ENCODE measurements around the gene CD276.

CD276 gene

DNA sequence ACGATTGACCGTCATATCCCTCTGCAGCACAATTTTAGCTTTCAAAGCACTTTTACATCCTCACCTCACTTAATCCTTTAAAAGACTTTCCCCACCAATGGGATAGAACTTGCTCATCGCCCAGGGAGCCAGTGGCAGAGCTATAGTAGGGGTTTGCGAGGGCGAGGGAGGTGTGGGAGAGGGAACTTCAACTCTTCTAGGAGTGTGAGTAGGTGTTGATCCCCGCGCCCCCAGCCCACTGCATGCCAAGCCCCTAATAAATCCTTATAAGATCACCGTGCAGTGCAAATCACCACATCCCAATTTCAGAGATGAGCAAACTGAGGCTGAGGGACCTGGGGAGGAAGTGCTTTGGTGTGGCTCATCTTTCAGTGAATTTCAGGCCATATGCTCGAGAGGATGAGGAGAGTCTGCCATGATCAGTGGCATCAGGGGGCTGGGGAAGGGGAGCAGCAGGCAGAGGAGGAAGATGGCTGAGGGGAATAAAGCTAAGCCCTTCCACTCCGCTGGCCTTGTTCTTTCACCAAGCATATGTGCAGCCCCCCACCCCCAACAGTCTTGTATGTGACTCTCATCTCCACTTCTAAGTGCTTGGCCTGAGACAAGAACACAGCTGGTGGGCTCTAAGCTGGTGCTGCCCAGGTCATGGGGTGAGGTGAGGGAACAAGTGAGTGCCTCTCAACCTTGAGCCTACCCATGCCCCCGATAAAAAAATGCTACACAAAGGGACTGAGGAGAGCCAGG lies 63.8 kb downstream of the CD276 start:
- no peak for DNase-seq (ENCODE audit: low read depth in 3 of 3)

DNA sequence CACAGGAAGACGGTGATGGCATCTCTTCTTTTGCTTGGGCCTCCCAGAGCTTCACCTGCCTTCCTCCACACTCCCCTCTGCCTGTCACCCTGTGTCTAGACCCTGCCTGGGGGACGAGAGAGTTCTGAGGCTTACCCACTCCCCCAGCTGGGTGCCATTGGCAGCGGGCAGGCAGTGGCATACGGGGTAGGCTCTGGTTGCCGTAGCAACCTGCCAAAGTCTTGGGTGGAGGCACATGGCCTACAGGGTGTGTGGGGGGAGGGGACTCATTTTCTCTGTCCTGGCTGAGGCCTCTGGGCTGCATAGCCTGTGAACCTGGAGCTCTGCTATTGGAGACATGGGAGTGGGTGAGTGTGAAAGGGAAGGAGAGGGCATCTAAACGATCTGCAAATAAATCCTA lies 64.5 kb downstream of the CD276 start:
- DNase-seq (ENCODE audit: low read depth in 3 of 3): no peak

DNA sequence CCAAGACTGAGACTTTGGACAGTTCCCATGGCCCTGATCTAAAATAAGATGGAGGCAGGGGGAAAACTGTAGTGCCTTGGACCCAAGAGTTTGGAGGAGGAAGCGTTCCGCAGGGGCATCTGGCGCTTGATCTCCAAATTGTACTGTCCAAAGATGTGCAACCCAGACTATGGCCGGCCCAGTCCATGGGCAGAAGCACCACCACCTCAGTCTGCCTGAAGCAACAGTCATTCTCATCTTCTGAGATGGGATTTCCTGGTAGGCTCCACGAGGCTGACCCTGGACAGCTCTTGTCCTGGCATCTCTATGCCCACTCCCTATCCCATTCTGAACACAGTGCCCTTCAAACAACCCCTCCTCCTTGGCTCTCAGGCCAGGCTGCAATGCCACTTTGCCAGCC lies 65.3 kb downstream of the CD276 start:
- no peak for DNase-seq (ENCODE audit: low read depth in 3 of 3)

GRCh38 chr15:73749971-73750370 lies 65.8 kb downstream of the CD276 start:
- no peak for DNase-seq (ENCODE audit: low read depth in 3 of 3)

GRCh38 chr15:73750438-73750837 lies 66.3 kb downstream of the CD276 start:
- no peak for DNase-seq (ENCODE audit: low read depth in 3 of 3)

- DNase-seq (ENCODE audit: low read depth in 3 of 3): no peak
Observed at GRCh38 chr15:73750951-73751350, 66.8 kb downstream of the CD276 start.

DNA sequence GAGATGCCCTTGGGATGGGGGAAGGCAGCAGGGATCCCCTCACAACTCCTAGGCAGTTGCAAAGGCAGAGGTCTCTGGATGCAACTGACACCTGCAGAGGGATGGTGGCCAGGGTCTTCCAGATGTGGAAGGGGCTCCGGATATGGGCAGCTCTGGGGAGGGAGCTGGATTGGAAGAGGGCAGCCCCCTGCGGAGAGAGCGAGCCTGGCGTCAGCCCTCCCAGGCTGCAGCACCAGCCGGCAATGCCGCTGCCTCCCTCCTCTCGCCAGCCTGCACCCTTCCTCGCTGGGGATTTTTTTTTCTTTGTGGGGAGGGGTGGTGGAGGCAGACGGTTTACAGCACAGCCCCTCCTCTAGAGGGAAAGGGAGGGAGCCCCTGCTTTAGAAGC lies 67.3 kb downstream of the CD276 start:
- no peak for DNase-seq (ENCODE audit: low read depth in 3 of 3)

- no peak for DNase-seq (ENCODE audit: low read depth in 3 of 3)
Observed at GRCh38 chr15:73751899-73752805, 68.0 kb downstream of the CD276 start.

- DNase-seq (ENCODE audit: low read depth in 3 of 3): no peak
Observed at GRCh38 chr15:73752806-73753193, 68.6 kb downstream of the CD276 start.

- DNase-seq (ENCODE audit: low read depth in 3 of 3): no peak
Observed at GRCh38 chr15:73753250-73754130, 69.3 kb downstream of the CD276 start, which contains the start of gene INSYN1. Gene INSYN1 (minus strand): TSS chr15:73753351. CDS start chr15:73751130, 2,221 bp downstream.

DNA sequence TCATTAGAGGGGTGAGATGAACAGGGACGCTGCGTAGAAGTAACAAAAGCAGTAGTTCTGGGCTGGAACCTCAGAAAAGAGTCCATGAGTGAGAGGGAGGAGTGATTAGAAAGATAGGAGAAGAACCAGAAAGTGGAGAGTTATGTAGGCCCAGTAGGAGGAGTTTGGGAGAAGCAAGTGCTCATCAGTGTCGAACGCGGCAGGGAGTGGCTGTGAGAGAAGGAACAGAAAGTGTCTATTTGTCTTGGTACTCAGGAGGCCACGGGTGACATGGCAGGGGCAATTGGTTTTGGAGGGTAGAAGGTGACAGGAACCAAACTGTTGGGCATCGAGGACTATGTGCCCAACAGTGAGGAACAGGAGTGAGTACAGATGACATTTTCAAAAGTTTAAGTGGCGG lies 70.3 kb downstream of the CD276 start:
- DNase-seq (ENCODE audit: low read depth in 3 of 3): no peak

DNA sequence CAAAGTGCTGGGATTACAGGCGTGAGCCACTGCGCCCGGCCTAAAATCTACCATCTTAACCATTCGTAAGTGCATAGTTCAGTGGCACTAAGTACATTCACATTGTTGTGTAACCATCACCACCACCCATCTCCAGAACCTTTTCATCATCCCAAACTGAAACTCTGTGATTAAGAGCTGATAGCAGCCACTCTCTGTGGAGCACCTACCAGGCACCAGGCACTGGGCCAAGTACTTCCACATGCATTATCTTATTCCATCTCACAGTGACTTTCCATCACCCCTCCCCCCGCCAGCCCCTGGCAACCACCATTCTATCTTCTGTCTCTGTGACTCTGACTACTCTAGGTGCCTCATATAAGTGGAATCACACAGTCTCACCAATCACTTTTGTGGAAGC lies 71.3 kb downstream of the CD276 start:
- no peak for DNase-seq (ENCODE audit: low read depth in 3 of 3)

DNA sequence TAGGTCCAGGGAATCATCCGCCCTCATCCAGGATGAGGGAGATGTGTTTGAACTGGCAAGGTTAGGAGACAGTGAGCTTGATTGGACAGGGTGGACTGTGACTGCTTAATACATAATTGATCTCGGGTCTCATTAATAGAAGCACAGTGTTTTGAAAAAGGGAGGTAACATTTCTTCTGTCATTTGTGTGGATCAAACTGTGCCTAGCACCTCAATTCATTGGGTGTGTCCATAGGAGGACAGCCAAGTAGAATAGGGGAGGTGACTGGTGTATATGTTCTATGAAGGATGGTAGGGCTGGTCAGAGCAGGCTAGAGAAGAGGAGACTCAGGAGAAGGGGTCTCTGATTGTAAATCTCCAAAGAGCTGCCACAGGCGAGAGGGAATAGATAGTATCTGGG lies 71.8 kb downstream of the CD276 start:
- DNase-seq (ENCODE audit: low read depth in 3 of 3): no peak

DNA sequence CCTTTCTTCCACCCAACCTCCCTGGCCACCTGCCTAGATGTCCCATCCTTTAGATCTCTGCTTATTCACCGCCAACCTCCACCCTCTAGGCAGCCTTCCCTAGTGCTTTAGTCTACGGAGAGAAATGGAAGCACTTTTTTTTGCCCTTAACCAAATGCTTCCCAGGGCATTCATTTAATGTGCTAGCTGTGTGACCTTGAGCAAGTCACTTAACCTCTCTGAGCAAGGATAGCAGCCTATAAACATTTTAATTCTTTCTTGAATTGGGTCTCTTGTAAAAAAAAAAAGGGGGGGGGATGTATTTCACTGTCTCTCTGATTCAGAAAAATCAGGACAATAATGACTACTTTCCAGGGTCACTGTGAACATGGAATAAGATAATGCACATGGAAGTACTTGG lies 72.2 kb downstream of the CD276 start:
- DNase-seq (ENCODE audit: low read depth in 3 of 3): no peak

- no peak for DNase-seq (ENCODE audit: low read depth in 3 of 3)
Observed at GRCh38 chr15:73756947-73757513, 72.8 kb downstream of the CD276 start.

DNA sequence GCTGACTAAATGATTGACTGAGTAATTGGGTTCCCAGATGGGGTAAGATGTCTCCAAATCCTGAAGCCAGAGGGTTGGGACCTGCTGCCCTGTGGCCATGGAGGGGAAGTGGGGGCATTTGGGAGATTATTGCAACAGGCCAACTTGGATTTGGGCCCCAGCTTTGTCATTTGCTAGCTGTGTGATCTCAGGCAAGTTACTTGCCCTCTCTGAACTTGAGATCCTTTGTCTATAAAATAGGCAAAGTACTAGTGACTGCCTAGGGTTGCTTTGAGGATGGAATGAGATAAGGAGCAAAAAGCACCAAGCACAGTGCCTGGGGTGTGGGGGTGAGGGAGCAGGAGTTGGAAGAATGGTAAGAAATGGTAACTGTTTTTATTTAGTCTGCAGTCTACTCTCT lies 73.4 kb downstream of the CD276 start:
- no peak for DNase-seq (ENCODE audit: low read depth in 3 of 3)

- no peak for DNase-seq (ENCODE audit: low read depth in 3 of 3)
Observed at GRCh38 chr15:73758461-73758860, 74.3 kb downstream of the CD276 start.

- no peak for DNase-seq (ENCODE audit: low read depth in 3 of 3)
Observed at GRCh38 chr15:73760330-73761329, 76.4 kb downstream of the CD276 start.

GRCh38 chr15:73763931-73764330 lies 79.7 kb downstream of the CD276 start:
- DNase-seq (ENCODE audit: low read depth in 3 of 3): no peak

Data from stimulated activated CD4-positive, alpha-beta T cell treated with anti-CD3 and anti-CD28 coated beads, TNF-alpha, amount 100 ng/mL, for 48 hours (primary cell).